ENCODE results near the gene TRIM14.

The TRIM14 gene

DNA sequence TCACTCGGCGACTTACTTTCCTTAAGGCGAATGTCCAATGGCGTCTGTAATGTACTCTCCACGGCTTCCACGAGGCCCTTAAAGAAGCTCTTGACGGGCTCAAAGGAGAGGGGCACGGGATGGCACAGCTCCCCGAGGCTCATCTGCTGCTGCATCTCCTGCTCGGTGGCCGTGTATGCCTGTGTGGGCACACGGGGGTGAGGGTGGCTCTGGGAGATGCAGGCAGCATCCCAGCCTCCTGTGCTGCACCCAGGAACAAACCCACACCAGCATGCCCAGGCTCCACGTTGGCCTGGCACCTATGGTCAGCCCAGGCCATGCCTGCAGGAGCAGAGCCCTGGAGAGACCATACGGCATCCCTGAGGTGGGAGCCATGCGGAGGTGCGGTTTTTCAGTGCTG lies 24.2 kb downstream of the TRIM14 start:
- Histone ChIP-seq H3K79me2 (ENCODE audit: insufficient read depth, low read length) (no peaks in the 10 kb centered on the region), H3K27me3 (ENCODE audit: low read length) (no peaks in the 10 kb centered on the region), H3K36me3 (ENCODE audit: low read length) (no peaks in the 10 kb centered on the region), H3F3A (ENCODE audit: insufficient read depth) (peaks cover 15% of the 10 kb centered on the region; the same call in 1 of the 2 replicates), H3K9ac (ENCODE audit: low read length) (no peak overlapping the region), H2AFZ (ENCODE audit: low read depth, low read length, severe bottlenecking) (no peak overlapping the region), H4K20me1 (ENCODE audit: low read depth, low read length) (no peaks in the 10 kb centered on the region), H3K27ac (ENCODE audit: low read depth, low read length) (no peak overlapping the region), H3K4me3 (ENCODE audit: insufficient read depth, low read length, poor library complexity, severe bottlenecking) (no peak overlapping the region), H3K4me2 (ENCODE audit: low read depth, low read length, poor library complexity, severe bottlenecking) (no peak overlapping the region), H3K9me3 (ENCODE audit: insufficient read depth, low read length) (no peaks in the 10 kb centered on the region), H3K9me2 (replicated peaks; ENCODE audit: insufficient read depth, low read length) (no peaks in the 10 kb centered on the region)
- TF ChIP-seq EZH2phosphoT487 (conservative IDR thresholded peaks at IDR 0.05; ENCODE audit: low read length), result no peak
- TF ChIP-seq, protein P1, sequence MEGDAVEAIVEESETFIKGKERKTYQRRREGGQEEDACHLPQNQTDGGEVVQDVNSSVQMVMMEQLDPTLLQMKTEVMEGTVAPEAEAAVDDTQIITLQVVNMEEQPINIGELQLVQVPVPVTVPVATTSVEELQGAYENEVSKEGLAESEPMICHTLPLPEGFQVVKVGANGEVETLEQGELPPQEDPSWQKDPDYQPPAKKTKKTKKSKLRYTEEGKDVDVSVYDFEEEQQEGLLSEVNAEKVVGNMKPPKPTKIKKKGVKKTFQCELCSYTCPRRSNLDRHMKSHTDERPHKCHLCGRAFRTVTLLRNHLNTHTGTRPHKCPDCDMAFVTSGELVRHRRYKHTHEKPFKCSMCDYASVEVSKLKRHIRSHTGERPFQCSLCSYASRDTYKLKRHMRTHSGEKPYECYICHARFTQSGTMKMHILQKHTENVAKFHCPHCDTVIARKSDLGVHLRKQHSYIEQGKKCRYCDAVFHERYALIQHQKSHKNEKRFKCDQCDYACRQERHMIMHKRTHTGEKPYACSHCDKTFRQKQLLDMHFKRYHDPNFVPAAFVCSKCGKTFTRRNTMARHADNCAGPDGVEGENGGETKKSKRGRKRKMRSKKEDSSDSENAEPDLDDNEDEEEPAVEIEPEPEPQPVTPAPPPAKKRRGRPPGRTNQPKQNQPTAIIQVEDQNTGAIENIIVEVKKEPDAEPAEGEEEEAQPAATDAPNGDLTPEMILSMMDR (IDR thresholded peaks at IDR 0.05; ENCODE audit: insufficient read depth, low read length, poor library complexity, severe bottlenecking), result no peak

DNA sequence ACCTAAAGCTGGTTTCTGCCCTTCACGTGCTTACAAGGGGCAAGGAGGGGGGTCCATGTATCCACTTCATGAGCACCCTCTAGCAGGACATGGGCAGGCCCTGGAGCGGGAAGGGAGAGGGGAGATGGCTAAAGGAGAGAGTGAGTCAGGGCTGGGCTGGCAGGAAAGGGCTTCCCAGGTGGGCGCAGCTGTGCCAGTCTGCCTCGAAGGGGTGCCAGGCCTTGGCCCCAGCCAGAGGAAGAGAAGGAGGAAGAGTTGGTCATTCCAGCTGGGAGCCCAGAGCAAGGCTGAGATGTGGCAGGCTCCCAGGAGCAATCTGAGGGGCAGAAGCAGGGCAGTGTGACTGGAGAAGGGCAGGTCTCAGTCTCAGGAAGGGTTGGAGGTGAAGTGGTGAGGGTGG lies 24.7 kb downstream of the TRIM14 start:
- TF ChIP-seq, protein P1 (IDR thresholded peaks at IDR 0.05; ENCODE audit: insufficient read depth, low read length, poor library complexity, severe bottlenecking), result no peak
- no peak for TF ChIP-seq EZH2phosphoT487 (conservative IDR thresholded peaks at IDR 0.05; ENCODE audit: low read length)
- Histone ChIP-seq H3K9ac (ENCODE audit: low read length) (no peak overlapping the region), H2AFZ (ENCODE audit: low read depth, low read length, severe bottlenecking) (no peak overlapping the region), H3K36me3 (ENCODE audit: low read length) (no peaks in the 10 kb centered on the region), H3K27ac (ENCODE audit: low read depth, low read length) (no peak overlapping the region), H3K9me2 (replicated peaks; ENCODE audit: insufficient read depth, low read length) (no peaks in the 10 kb centered on the region), H3K27me3 (ENCODE audit: low read length) (no peaks in the 10 kb centered on the region), H4K20me1 (ENCODE audit: low read depth, low read length) (no peaks in the 10 kb centered on the region), H3K9me3 (ENCODE audit: insufficient read depth, low read length) (no peaks in the 10 kb centered on the region), H3F3A (ENCODE audit: insufficient read depth) (peaks cover 9% of the 10 kb centered on the region; the same call in 1 of the 2 replicates), H3K79me2 (ENCODE audit: insufficient read depth, low read length) (no peaks in the 10 kb centered on the region), H3K4me2 (ENCODE audit: low read depth, low read length, poor library complexity, severe bottlenecking) (no peak overlapping the region), H3K4me3 (ENCODE audit: insufficient read depth, low read length, poor library complexity, severe bottlenecking) (no peak overlapping the region)

DNA sequence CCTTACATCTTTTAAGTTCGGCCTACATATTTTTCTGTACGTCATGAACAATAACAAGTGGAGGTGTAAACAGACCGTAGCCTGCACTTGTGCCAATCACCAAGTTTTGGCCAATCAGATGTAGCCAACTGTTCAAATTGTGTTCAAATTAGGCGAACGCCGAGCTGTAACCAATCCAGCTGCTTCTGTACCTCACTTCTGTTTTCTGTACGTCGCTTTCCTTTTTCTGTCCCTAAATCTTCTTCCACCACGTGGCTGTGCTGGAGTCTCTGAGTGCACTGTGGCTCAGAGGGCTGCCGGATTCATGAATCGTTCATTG lies 26.4 kb downstream of the TRIM14 start:
- Histone ChIP-seq H3K9me3 (ENCODE audit: insufficient read depth, low read length) (no peaks in the 10 kb centered on the region), H3K9me2 (replicated peaks; ENCODE audit: insufficient read depth, low read length) (no peaks in the 10 kb centered on the region), H4K20me1 (ENCODE audit: low read depth, low read length) (no peaks in the 10 kb centered on the region), H3K27ac (ENCODE audit: low read depth, low read length) (no peak overlapping the region), H3K9ac (ENCODE audit: low read length) (no peak overlapping the region), H3K27me3 (ENCODE audit: low read length) (no peaks in the 10 kb centered on the region), H2AFZ (ENCODE audit: low read depth, low read length, severe bottlenecking) (no peak overlapping the region), H3K4me3 (ENCODE audit: insufficient read depth, low read length, poor library complexity, severe bottlenecking) (no peak overlapping the region), H3F3A (ENCODE audit: insufficient read depth) (0 out of 2 replicates have a peak, but pooled peaks cover 3% of the 10 kb centered on the region), H3K4me2 (ENCODE audit: low read depth, low read length, poor library complexity, severe bottlenecking) (no peak overlapping the region), H3K79me2 (ENCODE audit: insufficient read depth, low read length) (no peaks in the 10 kb centered on the region), H3K36me3 (ENCODE audit: low read length) (no peaks in the 10 kb centered on the region)
- no peak for TF ChIP-seq EZH2phosphoT487 (conservative IDR thresholded peaks at IDR 0.05; ENCODE audit: low read length)
- TF ChIP-seq, protein P1 (IDR thresholded peaks at IDR 0.05; ENCODE audit: insufficient read depth, low read length, poor library complexity, severe bottlenecking), result no peak

Data from SU-DHL-6 (cell line).